ENCODE measurements around the gene RAD9B. TPM values are rescaled to one million over a fixed set of nuclear protein-coding genes. Genes with fewer than 3 reads are reported as not detected.

RAD9B gene
- total and polyA plus RNA-seq, 2 of the 13 experiments (the other 11 are each of a cell fraction or from before 2014, with no cell fraction given) = 0.05 to 0.38 TPM

GRCh38 chr12:110468214-110469048 lies 33.7 kb upstream of the RAD9B start, which contains the start of the genes FAM216A and GPN3 (continued):
- peak; percentile 69 for TF ChIP-seq SAFB2 (CRISPR knock-in tag; IDR thresholded peaks at IDR 0.05; ENCODE audit: borderline replicate concordance, low read depth)
- 0 out of 2 replicates have a peak, but pooled peaks have one; percentile 7 for TF ChIP-seq FOXO4 (CRISPR knock-in tag; conservative IDR thresholded peaks at IDR 0.05)
- TF ChIP-seq ZFYVE20 (CRISPR knock-in tag; IDR thresholded peaks at IDR 0.05; ENCODE audit: borderline replicate concordance, low read depth) = 0 out of 2 replicates have a peak, but pooled peaks have one; percentile 6
- TF ChIP-seq RFX1 (IDR thresholded peaks at IDR 0.05) = no peak
- peak; percentile 57; the same call in 1 of the 2 replicates for TF ChIP-seq NKX3-1 (CRISPR knock-in tag; IDR thresholded peaks at IDR 0.05)
- TF ChIP-seq ZNF256 (CRISPR knock-in tag; conservative IDR thresholded peaks at IDR 0.05) = no peak; the same call in 1 of the 2 replicates
- TF ChIP-seq, protein P1, sequence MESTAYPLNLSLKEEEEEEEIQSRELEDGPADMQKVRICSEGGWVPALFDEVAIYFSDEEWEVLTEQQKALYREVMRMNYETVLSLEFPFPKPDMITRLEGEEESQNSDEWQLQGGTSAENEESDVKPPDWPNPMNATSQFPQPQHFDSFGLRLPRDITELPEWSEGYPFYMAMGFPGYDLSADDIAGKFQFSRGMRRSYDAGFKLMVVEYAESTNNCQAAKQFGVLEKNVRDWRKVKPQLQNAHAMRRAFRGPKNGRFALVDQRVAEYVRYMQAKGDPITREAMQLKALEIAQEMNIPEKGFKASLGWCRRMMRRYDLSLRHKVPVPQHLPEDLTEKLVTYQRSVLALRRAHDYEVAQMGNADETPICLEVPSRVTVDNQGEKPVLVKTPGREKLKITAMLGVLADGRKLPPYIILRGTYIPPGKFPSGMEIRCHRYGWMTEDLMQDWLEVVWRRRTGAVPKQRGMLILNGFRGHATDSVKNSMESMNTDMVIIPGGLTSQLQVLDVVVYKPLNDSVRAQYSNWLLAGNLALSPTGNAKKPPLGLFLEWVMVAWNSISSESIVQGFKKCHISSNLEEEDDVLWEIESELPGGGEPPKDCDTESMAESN (CRISPR knock-in tag; conservative IDR thresholded peaks at IDR 0.05) = peak; percentile 72
- TF ChIP-seq HMG20B (CRISPR knock-in tag; conservative IDR thresholded peaks at IDR 0.05) = no peak
- no peak for TF ChIP-seq ONECUT2 (CRISPR knock-in tag; IDR thresholded peaks at IDR 0.05)
- 0 out of 2 replicates have a peak, but pooled peaks have one; percentile 69 for TF ChIP-seq ZNF335 (CRISPR knock-in tag; IDR thresholded peaks at IDR 0.05)
- TF ChIP-seq ZNF558 (CRISPR knock-in tag; IDR thresholded peaks at IDR 0.05; ENCODE audit: borderline replicate concordance) = peak; percentile 15; the same call in 1 of the 2 replicates
- TF ChIP-seq, protein P2, sequence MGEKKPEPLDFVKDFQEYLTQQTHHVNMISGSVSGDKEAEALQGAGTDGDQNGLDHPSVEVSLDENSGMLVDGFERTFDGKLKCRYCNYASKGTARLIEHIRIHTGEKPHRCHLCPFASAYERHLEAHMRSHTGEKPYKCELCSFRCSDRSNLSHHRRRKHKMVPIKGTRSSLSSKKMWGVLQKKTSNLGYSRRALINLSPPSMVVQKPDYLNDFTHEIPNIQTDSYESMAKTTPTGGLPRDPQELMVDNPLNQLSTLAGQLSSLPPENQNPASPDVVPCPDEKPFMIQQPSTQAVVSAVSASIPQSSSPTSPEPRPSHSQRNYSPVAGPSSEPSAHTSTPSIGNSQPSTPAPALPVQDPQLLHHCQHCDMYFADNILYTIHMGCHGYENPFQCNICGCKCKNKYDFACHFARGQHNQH (CRISPR knock-in tag; IDR thresholded peaks at IDR 0.05) = peak; percentile 64; the same call in 1 of the 2 replicates
- no peak for TF ChIP-seq ZNF569 (CRISPR knock-in tag; IDR thresholded peaks at IDR 0.05; ENCODE audit: borderline replicate concordance)
- peak; percentile 44; the same call in 1 of the 2 replicates for TF ChIP-seq SIX4 (CRISPR knock-in tag; IDR thresholded peaks at IDR 0.05)
- TF ChIP-seq ZNF607 (CRISPR knock-in tag; IDR thresholded peaks at IDR 0.05; ENCODE audit: borderline replicate concordance) = peak; percentile 46; the same call in 1 of the 2 replicates
- TF ChIP-seq FOSL2 (CRISPR knock-in tag; IDR thresholded peaks at IDR 0.05) = peak; percentile 39
- peak; percentile 85 for TF ChIP-seq NFYB (CRISPR knock-in tag; IDR thresholded peaks at IDR 0.05)
- TF ChIP-seq, protein P3, sequence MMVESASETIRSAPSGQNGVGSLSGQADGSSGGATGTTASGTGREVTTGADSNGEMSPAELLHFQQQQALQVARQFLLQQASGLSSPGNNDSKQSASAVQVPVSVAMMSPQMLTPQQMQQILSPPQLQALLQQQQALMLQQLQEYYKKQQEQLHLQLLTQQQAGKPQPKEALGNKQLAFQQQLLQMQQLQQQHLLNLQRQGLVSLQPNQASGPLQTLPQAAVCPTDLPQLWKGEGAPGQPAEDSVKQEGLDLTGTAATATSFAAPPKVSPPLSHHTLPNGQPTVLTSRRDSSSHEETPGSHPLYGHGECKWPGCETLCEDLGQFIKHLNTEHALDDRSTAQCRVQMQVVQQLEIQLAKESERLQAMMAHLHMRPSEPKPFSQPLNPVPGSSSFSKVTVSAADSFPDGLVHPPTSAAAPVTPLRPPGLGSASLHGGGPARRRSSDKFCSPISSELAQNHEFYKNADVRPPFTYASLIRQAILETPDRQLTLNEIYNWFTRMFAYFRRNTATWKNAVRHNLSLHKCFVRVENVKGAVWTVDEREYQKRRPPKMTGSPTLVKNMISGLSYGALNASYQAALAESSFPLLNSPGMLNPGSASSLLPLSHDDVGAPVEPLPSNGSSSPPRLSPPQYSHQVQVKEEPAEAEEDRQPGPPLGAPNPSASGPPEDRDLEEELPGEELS (CRISPR knock-in tag; IDR thresholded peaks at IDR 0.05) = peak; percentile 50
- no peak; the same call in none of the 2 replicates for TF ChIP-seq ZNF761 (CRISPR knock-in tag; conservative IDR thresholded peaks at IDR 0.05)
- no peak for TF ChIP-seq ZNF430 (CRISPR knock-in tag; IDR thresholded peaks at IDR 0.05)
- TF ChIP-seq TCF7 (IDR thresholded peaks at IDR 0.05; ENCODE audit: low read depth) = no peak
- TF ChIP-seq DNMT3B (CRISPR knock-in tag; conservative IDR thresholded peaks at IDR 0.05) = no peak
- no peak for TF ChIP-seq ZNF562 (CRISPR knock-in tag; IDR thresholded peaks at IDR 0.05; ENCODE audit: borderline replicate concordance)

All from HepG2 (cell line).